Activated CD4-positive, CD25-positive, alpha-beta regulatory T cell treated with anti-CD3 and anti-CD28 coated beads, Interleukin-2, amount 50 U/mL, for 24 hours (primary cell): ENCODE data around the gene PLOD1.
"Not testable (repeated sequence)": the region's sequence is repeated elsewhere in the genome, so short reads cannot be mapped to it uniquely, and the experiment has no call there.

Experiments used
- ATAC-seq, 2 donors: fragments of 150-1000 bp; cut with Tn5 transposase; one replicate each; pipeline ENCODE4 v1.10.0; 2021; ENCODE audit warnings: mild to moderate bottlenecking in 1 of 2, moderate library complexity in 1 of 2

PLOD1 gene

DNA sequence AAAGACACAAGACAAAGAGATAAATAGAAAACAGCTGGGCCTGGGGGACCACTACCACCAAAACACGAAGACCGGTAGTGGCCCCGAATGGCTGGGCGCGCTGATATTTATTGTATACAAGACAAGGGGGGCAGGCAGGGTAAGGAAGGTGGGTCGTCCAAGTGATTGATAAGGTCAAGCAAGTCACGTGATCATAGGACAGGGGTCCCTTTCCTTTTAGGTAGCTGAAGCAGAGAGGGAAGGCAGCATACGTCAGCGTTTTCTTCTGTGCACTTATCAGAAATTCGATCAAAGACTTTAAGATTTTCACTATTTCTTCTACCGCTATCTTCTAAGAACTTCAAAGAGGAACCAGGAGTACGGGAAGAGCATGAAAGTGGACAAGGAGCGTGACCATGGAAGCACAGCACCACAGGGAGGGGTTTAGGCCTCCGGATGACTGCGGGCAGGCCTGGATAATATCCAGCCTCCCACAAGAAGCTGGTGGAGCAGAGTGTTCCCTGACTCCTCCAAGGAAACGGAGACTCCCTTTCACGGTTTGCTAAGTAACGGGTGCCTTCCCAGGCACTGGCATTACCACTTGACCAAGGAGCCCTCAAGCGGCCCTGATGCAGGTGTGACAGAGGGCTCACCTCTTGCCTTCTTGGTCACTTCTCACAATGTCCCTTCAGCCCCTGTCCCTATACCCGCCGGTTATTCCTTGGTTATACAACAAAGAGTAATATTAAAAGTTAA is 21.9 kb upstream of the PLOD1 start:
- ATAC-seq: not testable (repeated sequence)

DNA sequence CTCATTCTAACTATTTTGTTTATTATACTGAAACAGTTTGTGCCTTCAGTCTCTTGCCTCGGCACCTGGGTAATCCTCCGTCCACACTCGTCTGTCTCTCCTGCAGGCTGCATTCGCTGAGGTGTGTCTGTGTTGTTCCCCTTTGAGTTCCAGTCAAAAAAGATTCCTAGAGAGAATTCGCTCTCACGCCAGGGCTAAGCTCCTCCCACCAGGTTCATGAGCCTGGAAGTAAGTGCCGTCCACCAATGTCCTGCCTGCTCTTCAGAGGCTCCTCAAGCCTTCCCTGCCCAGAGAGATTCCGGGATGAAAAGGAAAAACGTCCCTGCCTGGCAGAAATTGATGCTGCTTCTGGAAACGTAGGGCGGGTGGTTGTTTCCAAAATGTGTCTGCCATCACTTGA is 21.2 kb upstream of the PLOD1 start:
- no peak for ATAC-seq

DNA sequence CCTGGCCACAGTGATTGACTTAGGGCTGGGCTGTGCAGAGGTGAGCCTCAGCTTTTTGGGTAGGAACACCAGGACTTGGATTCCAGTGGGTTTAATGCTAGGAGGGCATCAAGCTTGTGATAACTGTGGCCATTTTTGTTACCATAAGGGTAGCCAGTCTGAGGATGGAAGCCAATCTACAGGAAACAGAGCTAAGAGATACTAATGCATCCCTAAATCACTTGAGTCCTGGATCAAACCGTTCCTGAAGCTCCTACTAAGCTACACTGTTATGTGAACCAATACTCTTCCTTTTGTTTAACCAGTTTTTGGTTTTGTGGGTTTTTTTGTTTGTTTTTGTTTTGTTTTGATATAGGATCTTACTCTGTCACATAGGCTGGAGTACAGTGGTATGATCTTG is 20.5 kb upstream of the PLOD1 start:
- no peak for ATAC-seq

DNA sequence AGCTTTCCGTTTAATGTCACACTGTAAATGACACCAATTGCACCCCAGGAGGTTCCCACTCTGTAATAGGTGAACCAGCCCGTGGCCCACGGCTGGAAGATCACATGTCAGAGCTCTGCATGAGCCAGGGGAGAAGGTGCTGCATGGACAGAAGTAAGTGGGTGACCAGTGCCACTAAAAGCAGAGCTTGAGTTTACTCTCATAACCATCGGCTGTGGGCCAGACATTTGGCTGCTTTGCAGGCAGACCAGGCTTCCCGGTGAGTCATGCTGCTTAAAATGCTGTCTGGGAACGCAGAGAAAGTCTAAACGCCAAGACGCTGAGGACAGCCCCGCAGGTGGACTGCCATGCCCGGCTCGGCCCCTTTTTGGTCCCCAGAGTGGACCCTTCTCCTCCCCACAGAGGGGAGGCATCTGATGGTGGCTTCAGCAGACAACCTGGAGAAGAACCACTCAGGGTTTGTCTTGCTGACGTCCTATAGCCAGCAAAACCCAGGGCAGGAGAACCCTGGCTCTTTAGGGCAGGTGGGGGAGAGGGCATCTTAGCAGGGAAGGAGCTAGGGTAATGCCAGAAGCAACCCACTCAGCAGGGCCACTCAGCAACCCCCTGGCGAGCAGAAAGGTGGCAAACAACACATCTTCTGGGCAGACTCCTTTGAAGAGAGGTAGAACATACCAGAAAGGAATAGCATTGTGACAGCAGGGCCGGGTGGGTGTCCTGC is 15.6 kb upstream of the PLOD1 start:
- ATAC-seq: no peak

DNA sequence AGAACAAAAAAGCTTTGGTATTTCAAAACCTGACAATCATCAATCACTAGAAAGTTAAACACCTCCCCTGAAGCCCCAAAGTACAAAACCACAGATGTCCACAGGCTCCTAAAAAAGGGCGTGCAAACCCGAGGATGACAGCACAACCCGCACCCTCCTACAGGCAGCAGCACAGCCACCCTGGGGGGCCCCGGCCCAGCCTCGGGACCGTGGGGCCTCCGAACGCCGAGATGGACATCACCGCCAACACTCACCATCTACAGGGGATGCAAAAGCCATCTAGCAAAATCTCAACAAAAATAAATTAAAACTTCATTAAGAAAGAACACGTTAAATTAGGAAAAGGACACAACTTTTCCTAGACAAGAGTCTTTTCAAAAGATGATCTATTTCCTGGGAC is 14.9 kb upstream of the PLOD1 start:
- ATAC-seq: no peak

DNA sequence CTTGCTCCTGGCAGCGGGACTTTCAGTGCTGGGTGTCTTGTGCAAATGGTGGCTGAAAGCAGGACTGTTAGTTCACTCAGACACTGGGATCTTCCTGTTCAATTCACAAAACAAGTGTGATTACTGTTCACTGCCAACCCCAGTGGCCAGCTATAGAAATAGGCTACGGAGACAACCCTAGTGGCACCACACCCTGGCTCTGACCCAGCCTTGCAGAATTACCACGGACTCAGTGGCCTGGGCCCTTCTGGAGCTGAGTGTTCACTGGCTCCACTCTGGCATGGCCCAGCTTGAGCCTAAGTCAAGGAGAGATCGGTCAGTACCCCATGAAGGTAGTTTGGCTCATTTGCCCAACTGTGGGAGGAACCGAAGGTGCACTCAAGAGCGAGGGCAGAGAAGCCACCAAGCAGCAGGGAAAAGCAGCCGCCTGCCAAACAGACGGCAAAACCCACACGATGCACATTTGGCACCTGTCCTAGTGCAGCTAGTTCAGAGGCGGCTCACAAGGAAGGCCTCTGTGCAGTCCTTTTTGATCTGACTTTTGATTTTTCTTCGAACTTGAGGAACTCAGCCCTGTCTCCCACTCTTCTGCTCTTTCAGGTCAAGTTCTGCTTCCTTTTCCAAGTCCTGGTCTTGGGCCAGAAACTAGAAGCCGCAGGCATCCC is 14.1 kb upstream of the PLOD1 start:
- ATAC-seq: no peak

DNA sequence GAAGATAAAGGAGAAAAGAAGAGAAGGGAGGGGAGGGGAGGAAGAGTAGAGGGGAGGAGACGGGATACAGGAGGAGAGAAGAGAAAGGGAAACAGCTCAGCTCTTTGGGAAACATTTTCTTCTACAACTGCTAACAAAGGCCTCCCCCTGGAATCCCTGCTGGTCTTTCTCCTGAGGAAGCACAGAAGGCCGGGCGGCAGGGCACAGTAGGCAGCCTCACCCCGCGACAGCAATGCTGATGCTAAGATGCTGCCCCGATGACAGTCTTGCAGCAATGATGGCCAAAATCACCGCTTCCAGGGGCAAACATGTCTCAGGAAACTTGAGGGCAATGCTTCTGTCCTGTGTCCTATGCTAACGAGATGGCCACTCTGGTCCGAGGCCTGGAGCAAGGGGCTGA is 13.5 kb upstream of the PLOD1 start:
- ATAC-seq: no peak

DNA sequence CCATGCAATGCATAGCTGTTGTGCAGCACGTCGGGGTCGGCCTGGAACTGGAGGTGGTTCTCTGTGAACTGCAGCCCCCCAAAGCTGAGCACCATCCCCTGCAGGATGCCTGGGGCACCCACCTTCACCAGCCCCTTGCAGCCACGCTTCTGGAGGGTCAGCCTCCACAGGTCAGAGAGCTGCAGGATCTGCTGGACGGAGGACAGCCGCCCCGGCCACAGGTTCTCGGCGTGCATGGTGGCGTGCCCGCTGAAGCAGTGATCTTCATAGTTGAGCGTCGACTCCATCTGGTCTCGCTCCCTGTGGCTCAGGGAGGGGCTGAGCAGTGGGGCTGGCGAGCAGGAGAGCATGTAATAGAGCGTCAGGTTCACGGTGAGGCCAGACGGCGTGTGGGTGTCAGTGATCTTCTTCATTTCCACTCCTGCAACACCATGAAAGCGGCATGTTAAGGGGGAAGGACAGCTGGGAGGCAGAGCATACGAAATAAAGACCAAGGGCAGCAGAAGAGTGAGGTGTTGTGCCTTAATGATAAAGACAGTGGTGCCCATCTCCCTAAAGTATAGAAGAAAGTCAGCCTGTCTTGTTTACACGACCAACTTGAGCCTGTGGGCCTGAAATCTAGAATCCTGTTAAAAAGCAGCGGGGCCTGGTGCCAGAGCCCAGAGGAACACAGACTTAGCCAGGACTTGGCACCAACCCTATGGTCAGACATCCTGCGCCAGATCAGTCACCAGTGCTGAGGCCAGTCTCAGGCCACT is 11.3 kb upstream of the PLOD1 start:
- no peak for ATAC-seq

DNA sequence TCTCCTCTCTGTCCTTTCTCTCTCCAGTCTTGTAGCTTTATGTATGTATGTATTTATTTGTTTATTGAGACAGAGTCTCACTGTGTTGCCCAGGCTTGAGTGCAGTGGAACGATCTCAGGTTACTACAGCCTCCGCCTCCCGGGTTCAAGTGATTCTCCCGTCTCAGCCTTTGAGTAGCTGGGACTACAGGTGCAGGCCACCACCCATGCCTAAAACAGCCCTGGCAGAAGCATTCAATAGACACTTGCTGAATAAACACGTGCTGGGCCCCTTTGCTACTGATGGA is 10.7 kb upstream of the PLOD1 start:
- ATAC-seq: no peak

DNA sequence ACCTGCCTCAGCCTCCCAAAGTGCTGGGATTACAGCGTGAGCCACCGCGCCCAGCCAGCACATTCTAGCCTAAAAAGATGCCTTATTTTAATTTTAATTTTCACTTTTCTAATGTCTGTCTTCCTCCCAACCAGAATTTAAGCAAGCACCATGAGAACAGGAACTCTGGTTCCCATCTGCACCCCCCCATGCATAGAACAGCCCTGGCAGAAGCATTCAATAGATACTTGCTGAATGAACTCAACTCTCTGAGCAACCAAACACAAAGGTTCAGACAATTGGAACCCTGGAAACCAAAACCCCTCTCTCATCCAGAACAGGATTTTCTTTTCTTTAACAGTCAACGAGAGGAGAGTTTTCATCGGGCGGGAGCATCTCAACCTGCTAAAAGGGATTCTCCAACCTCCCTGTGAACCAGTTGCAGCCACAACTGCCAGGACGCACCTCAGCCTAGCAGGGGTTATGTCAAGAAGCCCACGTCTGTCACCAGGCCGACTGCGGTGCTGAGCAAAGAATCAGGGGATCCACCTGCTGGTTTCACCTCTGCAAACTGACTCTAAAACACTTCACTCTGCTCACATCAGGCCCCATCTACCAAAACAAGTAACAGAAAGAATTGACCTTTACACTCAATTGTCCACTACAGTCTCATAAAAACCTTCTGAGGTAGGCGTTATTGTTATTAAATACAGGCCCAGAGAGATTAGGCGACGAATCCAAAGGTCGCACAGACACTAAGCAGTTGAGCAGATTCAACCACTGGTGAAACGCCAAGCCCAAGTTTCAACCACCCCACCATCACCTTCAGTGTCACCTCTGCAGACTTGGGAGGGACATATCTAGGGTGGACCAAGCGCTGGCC is 10.0 kb upstream of the PLOD1 start:
- peak; percentile 39 to 49 for ATAC-seq

DNA sequence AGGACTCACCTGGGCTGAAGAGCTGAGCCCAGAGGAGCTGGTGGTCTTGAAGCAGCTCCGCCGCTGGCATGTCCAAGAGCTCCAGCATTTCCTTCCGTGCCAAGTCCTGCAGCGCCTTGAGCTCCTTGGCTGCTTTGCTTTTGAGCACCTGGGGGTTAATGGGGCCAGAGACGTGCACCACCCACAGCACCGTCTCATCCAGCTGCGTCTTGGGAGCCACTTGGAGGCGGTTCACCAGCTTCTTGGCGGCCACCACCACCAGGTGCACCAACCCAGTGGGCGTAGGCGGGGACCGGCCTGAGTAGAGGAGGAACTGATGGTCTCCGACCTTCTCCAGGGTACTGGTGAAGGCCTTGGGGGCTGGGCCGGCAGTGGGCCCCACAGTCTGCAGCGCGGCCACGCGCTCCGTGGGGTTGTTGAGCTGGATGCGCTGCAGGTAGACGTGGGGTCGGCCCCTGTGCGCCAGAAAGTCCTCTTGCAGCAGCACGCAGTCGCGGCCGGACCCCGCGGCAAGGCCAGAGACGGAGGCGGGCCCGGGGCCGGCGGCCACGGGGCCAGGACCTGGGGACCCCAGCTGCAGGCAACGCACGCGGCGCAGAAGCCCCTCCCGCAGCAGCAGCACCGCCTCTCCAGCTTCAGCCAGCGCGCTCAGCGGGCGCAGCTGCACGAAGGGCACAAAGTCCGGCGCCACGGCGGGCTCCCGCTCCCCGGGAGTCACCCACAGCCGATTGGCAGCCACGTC is 9.2 kb upstream of the PLOD1 start:
- ATAC-seq: peak; percentile 6 to 11

DNA sequence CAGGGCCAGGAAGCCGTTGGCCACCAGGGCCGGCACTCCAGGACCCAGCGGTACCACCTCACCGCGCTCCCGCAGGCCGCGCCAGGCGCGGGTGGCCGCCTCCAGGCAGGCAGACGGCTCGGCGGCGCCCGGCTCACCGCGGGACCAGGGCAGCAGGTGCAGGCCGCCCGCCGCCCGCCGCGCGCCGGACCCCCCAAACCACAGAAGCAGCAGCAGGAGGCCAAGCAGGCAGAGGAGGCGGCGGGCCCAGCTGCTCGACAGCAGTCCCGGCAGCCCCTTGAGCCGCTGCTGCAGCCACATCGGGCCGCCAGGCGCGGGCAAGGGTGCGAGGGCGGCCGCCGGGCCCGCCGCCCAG is 8.6 kb upstream of the PLOD1 start:
- peak; percentile 16 to 21 for ATAC-seq

DNA sequence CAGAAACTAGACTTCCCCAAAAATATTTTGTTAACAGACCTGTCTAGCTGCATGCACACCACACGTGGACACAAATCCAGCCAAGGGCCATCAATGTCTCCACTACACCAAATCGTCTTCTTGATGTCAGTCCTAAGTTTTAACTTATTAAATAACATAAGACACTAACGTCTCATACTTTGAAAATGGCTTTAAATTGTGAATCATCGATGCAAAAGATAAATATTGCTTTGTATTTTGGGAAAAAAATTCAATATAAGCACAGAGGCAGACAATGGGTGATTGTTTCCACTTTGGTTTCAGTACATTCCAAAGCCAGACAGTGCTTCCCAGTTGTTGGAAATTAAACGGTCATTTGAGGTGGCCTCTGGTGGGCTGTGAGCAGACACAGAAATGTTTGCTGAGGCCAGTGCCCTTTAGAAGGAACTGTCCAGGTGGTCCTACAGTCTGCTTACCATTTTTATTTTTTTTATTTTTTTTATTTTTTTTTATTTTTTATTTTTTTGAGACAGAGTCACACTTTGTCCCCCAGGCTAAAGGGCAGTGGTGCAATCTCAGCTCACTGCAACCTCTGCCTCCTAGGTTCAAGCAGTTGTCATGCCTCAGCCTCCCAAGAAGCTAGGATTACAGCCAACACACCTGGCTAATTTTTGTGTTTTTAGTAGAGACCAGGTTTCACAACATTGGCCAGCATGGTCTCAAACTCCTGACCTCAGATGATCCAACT is 6.5 kb upstream of the PLOD1 start:
- no peak for ATAC-seq

DNA sequence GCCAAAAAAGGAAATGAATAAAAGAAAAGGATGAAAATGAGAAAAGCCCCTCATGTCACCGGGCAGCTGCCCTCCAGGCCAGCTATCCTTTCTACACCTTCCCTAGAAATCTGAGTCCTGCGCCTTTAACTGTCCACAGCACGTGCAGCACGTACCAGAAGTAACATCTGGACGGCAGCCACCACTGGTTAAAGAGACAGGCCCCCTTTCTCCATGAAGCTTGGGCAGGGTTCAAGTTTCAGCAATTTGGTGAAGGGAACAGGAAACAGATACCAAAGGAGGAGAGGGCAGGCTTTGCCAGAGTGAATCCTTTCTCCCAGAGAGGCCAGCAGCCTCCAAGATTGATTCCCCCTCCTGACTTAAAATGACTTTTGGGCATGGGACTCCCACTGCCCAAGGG is 4.7 kb upstream of the PLOD1 start:
- ATAC-seq: no peak

DNA sequence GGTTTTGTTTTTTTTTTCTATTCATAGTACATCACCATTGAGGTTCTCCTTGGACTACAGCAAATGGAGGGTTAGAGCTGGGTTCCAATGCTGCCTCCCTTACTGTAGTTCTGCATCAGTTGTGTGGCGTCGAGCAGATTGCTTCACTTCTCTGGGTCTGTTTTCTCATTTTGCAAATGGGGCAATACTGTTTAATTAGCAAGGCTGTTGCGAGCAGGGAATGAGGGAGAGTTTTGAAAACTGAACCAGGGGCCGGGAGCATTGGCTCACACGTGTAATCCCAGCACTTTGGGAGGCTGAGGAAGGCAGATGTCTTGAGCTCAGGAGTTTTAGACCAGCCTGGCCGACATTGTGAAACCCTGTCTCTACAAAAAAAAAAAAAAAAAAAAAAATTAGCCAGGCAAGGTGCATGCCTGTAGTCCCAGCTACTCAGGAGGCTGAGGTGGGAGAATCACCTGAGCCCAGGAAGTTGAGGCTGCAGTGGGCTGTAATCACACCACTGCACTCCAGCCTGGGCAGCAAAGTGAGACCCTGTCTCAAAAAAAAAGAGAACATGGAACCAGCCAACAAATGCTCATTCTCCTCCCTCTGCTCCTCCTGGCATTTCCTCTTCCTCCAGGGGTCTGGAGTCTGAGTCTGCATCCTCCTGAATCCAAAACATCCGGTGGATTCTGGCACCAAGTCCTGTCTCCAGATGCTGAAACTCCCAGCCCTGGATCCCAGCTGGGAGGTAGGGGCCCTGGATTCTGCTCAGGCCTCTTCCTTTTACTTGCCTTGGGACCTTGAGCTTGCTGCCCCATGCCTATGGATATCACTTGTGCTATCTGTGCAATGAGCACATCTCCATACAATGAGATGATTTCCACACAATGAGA is 3.7 kb upstream of the PLOD1 start:
- ATAC-seq: no peak

DNA sequence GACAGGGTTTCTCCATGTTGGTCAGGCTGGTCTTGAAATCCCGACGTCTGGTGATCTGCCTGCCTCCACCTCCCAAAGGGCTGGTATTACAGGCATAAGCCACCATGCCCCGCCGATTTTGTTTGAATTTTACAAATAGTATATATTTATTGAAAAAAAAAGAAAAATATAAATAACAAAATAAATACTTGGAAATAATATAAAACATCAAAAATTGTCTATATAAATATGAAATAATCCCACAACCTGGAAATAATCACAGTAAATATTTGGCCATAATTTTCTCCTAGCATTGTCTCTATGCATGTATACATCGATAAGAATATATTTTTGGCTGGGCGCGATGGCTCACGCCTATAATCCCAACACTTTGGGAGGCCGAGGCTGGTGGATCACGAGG is 2.7 kb upstream of the PLOD1 start:
- no peak for ATAC-seq

DNA sequence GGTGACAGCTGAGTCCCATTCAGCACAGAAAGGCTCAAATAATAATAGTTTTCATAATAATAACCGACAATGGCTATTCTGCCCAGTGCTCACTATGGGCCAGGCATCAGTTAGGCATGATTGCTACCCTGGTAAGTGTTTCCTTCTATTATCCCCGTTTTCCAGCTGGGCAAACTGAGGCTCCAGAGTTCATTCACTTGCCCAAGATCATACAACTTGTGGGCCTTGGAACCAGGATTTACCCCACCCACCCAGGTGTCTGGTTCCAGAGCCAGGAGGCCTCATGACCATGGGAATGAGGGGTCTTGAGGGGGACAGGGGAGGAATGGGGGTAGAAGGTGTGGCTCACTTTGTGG is 518 bp downstream of the PLOD1 start:
- no peak for ATAC-seq

DNA sequence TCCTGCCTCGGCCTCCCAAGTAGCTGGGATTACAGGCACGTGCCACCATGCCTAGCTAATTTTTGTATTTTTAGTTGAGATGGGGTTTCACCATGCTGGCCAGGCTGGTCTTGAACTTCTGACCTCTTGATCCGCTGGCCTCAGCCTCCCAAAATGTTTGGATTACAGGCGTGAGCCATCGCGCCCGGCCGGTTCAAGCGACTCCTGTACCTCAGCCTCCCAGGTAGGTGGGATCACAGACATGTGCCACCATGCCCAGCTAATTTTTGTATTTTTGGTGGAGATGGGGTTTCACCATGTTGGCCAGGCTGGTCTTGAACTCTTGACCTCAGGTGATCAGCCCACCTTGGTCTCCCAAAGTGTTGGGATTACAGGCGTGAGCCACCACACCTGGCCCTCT is 1.2 kb downstream of the PLOD1 start:
- ATAC-seq: not testable (repeated sequence)

DNA sequence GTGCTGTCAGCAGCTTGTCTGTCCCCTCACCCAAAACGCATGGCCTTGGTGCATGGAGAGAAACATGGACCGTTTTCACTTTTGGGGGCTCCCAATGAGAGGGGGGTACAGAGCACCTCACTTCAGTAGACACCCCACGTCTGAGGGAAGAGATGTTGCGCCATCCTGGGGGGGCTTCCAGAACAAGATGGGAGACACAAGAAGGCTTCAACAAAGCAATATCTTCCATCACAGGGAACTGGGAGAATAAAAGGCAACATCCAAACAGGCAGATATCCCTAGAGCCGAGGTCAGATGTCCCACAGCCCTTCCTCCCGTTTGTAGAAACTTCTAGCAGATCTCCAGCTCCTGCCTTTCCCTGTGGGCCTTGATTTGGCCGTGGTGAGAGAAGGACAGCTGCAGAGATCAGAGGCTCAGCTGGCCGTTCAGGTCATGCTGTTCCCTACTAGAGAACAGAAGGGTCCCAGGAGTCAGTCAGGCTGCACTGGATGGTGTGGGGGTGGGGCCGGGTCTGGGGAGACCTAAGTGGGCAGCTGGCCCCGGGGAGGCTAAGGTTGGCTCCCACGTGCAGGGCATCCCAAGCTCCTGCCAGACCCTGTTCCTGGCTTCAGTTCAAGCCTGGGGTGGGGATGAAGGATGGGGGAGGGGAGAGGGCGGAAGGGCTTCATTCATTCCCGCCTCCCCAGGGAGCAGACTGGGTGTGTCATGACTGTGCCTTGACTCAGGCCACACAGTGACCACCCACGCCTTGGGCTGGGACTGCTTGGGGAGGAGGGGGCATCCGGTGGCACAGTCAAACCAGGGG is 4.4 kb downstream of the PLOD1 start:
- ATAC-seq: no peak
